GM12891 (cell line): ENCODE results near the gene LCE1F.

Source experiments
- PAX5 ChIP-seq: IDR thresholded peaks from 2 replicates; pipeline ENCODE4 v1.6.1; 2011; ENCODE audit warnings: low read length, moderate library complexity, mild to moderate bottlenecking; ENCODE audit not compliant: insufficient read depth, severe bottlenecking
- POLR2A ChIP-seq: IDR thresholded peaks from 2 replicates; pipeline ENCODE4 v1.6.1; 2011; ENCODE audit warnings: low read depth, low read length, control low read depth
- POLR2AphosphoS5 ChIP-seq: IDR thresholded peaks from 2 replicates; pipeline ENCODE4 v1.6.1; 2011; ENCODE audit warnings: low read depth, low read length, control low read depth
- POU2F2 ChIP-seq: IDR thresholded peaks from 2 replicates; pipeline ENCODE4 v1.6.1; 2011; ENCODE audit warnings: low read depth, mild to moderate bottlenecking, control low read depth, low read length, moderate library complexity
- SPI1 ChIP-seq: IDR thresholded peaks from 2 replicates; pipeline ENCODE4 v1.6.1; 2011; ENCODE audit warnings: low read depth, low read length, control low read depth
- TAF1 ChIP-seq: IDR thresholded peaks from 2 replicates; pipeline ENCODE4 v1.6.1; 2011; ENCODE audit warnings: low read depth, low read length, control low read depth

- TF ChIP-seq POLR2A (no peak), POLR2AphosphoS5 (no peak), TAF1 (no peak), POU2F2 (no peak), SPI1 (no peak), PAX5 (no peak)
Observed at GRCh38 chr1:152770411-152770810, 4.5 kb upstream of the LCE1F start.
